Non-pigmented ciliary epithelial cell (primary cell): ENCODE data around the gene ACSS1.

Experiments used
- DNase-seq: peaks from one replicate; pipeline ENCODE4 v3.0.0-alpha.2; 2010; ENCODE audit warnings: low read depth

Gene ACSS1

DNA sequence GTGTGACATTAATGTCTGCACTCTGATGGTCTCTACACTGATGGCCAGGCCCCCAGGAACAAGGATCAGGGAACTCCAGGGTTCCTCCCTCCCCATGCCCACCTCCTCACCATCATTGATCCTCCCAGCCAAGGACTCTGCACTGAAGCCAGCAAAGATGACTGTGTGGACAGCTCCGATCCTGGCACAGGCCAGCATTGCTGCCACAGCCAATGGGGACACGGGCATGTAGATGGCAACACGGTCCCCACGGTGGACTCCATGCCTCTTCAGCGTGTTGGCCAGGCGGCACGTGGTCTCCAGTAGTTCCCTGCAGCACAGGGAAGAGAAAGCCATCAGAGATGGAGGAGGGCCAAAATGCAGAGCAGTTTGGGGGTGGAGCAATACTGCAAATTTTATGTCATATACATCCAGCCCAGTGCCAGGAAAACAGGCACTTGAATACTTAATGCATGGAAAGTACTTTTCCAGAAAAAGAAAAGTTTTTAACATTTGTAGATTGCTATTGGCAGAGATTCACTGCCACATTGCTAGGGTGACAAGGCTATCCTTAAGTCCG is 27.2 kb downstream of the ACSS1 start:
- DNase-seq, result no peak

DNA sequence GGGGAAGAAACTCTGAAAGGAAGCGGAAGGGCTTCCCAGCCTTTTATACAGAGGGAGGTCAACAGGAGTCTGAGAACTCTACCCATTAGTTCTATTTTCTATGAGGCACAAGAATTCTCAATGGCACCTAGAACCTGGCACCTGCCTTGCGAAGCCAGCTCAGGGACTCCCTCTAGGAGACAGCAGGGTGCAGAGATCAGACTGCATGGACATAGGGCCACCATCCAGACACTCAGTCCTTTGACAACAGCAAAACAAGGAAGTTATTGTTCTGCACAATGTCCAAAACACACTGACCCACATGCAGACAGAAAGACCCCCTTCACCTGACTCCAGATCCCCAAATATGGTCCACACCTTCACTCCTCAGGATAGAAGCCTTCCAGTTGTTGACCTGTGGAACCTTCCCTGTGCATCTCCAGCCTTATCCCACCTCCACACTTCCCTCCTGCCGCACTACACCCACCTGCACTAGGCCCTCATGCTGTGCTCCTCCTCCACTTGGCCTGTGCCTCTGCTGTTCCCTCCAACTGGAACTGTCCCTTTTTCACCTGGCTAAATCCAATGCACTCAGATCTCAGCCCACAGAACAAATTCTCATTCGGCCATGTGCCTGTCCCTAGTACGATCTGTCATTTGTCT is 27.8 kb downstream of the ACSS1 start:
- no peak for DNase-seq

DNA sequence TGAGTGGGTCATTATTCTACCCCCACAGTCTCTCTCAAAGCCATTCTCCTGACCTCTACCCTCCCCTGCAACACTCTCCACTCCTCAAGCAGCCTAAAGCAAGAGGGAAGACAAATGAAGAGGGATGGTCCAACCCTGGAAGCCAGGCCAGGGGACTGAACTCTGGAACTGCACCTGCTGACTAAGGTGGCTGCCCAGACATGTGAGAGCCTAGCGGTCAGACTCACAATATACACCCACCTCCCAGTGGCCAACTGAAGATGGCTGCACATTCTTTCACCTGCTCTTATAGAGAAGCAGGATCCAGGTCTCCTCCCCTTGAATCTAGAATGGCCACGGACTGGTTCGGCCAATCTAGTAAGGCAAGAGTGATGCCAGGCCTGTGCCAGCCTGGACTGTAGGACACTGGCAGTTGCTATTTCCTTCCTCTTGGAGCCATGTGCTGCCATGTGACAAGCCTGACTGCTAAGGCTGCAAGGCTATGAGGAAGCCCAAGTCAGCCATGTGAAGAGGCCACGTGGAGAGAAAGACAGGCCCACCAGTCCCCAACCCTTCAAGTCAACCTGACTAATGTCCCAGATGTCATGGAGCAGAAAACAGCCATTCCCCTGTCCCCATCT is 31.8 kb downstream of the ACSS1 start:
- no peak for DNase-seq

DNA sequence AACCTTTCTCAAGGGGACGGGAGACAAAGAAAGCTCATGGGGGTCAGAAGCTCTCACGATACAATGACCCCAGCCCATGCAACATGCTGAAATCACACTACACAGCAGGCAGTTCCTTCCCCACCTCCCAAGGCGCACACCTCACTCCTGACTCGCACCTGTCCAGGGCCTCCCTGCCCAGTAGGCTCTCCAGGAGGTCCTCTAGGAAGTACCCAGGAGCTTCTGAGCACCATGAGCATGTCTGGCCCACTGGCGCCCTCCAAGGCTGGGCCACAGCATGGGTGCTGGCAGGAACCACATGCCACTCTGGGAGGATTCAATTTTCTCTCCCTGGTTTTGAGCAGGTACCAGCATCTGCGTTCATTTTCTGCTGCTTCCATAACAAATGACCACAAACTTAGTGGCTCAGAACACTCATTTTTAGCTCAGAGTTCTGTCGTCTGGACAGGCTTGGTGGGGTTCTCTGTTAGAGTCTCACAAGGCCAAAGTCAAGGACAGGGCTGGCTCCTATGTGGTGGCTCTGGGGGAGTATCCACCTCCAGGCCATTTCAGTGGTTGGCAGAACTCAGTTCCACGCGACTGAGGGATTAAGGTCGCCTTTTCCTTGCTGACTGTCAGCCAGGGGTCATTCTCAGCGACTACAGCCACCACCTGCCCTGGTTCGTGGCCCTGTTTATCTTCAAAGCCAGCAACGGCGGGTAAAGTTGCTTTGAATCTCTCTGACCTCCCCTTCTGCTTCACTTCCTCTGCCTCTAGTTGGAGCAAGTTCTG is 32.7 kb downstream of the ACSS1 start:
- no peak for DNase-seq

DNA sequence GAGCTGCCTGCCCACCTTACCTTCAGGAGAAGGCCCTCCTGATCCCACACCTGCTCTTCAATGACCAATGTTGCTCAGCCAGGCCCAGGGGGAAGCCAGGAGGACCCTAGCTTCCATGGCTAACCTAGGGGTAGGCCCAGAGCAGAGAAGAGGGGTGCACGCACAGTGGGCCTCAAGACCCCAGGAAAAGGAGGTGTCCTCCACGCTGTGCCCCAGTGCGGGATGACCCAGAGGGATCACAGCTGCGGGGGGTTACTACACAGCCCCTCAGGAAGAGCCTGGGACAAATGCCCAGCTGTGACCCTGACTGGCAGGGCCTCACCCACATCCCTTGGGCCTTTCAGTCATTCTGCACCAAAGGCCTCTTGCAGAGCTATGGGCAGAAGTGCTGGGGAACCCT is 33.8 kb downstream of the ACSS1 start:
- DNase-seq, result no peak

DNA sequence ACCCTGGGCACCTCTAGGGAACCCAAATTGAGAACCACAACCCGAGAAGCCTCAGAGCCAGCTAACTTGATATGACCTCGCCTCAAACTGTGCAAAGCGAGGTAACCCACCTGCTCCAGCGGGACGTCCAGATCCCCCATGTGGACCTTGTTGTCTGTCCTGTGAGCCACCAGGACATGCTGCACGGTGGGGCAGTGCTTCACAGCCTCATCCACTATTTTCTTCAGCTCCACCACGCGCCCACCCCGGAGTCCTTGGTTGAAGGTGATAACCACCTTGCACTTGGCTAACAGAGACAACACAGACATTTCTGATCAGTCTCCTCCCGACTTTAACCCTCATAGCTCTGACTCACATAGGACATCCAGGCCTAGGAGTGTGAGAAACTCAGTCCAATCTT is 34.6 kb downstream of the ACSS1 start:
- DNase-seq, result no peak

DNA sequence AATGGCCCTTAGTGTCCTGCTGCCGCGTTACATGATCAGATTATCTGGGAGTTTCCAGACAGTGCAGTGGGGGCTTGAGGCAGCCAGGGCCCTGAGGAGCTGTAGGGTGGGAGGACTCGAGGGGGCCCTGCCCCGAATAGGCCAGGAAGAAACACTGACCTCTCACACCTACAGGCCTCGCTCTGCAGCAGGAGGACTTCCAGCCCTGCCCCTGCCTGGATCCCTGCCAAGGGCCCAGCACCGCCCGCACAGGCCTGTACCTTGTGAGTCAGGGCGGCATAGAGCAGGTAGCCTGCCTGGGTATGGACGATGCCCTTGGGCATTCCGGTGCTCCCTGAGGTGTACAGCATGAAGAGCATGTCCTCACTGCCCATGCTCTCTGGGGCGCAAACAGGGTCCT is 35.3 kb downstream of the ACSS1 start:
- no peak for DNase-seq

DNA sequence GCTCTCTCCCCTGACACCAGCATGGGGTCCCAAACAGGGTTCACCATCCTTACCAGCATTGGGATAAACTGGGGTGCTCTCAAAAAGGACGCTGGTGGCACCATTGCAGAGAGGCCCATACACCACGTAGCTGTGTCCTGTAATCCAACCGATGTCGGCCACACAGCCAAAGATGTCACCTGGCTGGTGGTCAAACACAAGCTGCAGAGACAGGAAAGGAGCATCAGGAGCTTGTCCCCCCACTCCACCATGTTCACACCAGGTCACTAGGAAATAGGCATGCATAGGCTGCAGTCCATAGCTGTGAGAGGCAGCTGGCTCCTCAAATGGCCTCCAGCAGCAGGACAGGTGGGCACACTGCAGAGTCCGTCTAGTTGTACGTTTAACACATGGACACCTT is 36.6 kb downstream of the ACSS1 start:
- no peak for DNase-seq

DNA sequence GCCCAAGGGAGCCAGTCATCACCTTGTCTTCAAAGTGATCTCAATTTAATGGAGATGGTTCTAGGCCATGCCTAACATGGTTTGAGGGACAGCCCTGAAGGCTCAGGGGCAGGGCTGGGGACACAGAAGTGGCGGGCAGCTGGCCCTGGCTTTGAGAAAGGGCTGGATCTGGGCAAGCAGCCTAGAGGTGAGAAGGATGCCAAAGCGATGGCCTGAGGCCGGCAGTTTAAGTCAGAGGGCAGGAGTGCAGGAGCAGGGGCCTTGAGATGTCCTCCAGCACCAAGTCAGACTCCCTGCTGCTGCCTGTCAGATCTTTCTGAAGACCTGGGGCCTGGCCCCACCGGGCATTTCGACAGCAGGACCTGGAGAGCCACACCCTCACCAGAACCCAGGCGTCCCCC is 37.0 kb downstream of the ACSS1 start:
- DNase-seq, result no peak

DNA sequence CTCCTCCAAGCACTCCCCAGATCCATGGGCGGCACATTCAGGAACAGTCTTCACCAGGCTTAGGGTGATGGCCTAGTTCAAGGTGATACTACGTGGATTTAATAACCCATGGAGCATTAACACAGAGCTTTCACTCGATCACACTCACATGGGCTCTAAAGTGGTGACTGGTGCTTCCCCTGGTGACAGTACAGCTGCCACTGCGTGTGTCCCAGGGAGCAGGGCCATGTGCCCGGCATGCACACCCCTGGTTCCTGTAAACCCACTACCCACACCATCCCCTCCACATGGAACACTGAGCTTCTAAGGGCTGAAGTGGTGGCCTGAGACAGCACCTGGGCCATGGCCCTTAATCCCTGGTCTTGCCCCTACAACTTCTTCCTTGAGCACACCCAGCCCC is 37.6 kb downstream of the ACSS1 start:
- no peak for DNase-seq

DNA sequence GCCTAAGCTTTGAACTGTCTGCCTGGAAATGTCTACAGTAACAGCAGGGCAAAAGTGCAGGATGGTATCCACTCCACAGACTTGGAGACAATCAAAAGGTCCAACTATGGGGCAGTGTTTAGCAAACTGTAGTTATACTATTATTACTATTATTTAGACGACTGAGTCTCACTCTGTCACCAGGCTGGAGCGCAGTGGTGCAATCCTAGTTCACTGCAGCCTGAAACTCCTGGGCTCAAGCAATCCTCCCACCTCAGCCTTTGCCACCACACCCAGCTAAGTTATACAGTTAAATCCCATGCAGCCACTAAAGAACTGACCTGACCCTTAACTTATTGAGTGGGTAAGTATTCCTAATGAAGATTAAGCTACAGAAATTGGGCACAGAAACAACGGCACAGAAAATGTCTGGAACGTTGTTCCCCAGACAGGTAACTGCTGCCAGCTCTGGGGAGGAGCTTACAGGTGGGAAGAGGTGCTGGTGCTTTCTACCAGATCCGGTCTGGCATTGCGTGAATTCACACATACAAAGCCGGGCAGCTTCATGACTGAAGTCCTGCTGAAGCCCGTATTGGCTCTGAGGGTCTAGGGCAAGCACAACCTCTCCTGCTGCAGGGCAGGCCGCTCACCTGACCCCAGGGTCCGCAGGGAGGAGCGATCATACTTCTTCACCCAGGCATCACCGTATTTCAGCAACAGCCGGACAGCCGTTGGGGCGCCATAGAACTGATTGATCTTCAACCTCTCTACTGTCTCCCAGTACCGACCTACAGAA is 38.4 kb downstream of the ACSS1 start:
- DNase-seq, result no peak

DNA sequence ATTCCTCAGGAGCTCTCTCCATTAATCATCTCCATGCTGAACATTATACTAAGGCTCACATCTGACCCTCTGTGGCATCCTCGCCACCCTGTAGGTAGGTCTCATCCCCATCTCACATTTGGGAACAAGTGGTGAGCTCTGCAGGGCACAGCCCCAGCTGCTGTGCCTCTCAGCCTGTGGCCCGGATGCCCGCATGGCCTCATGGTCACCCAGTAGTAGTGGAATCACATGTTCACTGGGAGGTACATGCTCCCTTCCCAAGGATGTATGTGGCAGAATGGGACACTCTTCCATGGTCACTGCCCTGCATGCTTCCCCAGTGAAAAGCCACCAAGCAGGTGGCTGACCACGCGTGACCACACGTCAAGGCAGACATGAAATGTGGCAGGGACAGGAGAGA is 39.1 kb downstream of the ACSS1 start:
- DNase-seq, result no peak

DNA sequence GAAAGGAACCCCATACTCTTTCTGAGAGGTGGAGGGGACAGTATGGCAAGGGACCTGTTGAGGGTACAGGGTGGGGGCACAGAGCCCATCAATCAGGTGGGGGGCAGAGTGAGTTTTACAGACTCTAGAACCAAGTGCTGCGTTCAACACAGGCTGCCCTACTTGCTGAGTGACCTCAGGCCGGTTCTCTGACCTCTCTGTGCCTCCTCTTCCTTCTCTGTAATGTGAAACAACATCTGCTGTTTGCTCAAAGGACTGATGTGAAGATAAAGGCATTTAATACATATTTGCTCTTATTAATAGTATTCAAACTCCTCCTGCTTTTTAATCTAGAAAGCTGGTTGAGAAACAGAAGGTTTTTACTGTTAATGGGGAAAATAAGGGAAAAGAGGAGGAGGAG is 39.5 kb downstream of the ACSS1 start:
- no peak for DNase-seq

DNA sequence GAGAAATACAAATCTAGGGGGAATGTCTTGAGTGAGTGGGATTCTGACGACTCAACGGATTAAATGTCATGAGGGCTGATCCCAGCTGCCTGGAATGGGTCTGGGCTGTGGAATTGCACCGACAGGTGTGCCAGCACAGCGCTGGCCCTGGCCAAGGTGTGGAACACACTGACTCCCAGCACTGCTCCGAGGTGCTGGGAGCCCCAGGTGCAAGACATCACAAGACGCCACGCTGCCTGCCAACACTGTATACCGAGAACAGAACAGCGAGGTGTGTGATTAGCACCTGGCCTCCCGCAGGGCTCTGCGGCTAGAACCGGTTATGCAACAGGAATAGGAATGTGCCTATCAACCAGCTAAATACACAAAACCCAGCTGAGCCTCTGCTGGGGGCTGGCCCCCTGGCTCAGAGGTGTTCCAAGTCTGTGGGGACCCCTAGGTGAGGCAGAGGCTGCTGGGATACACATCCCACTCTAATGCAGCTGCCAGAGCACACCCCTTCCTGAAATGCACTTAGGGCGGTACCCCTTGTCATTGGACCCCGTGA is 40.6 kb downstream of the ACSS1 start:
- no peak for DNase-seq

DNA sequence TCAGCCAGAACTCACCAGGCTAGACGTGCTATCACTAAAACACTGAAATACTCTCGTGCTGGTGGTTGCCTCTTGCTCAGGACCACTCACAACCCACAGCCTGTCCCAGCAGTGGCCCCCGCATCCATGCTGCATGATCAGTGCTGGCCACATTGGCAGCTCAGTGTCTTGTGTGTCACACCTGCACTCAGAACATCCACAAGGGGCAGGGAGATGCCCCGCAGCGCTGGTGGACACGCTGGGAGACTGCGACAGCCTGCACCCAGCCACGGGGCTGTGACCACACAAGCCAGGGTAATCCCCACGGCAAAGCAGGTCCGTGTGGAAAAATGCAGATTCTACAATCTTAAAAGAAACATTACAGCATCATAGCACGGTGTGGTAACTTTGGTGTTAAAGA is 41.5 kb downstream of the ACSS1 start:
- no peak for DNase-seq

DNA sequence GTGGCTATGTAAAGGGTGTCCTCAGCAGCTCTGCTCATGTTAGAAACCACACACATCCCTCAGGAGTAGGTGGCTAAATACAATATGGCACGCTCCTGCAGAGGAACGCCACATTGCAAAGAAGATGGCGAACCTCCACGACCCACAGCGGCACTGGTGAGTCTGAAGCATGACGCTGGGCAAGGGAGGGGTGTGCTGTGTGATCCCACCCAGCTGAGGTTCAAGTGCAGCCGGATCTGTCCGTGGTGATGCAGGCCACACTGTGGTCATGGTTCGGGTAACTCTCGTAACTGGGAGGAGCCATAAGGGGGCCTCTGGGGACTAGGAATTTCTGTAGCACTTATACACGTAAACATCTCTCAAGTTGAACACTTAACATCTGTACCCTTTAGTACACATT is 42.0 kb downstream of the ACSS1 start:
- DNase-seq, result no peak

DNA sequence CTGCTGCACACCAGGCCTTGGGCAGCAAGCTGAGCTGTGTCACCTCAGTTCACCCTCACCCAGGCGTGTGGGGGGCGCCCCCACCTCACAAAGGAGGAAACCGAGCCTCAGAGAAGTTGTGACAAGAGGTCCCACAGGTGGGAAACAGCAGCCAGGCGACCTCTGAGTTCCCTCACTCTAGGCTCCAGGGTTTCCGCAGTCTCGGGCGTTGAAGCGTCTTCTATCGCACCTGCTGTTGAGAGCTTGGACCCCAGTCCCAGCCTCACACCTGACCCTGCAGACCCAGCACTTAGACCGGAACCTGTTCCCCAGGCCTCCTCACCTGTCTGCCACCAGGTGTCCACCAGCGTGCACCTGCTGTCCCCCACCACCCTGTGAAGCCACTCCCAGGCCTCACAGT is 43.1 kb downstream of the ACSS1 start:
- DNase-seq, result no peak

DNA sequence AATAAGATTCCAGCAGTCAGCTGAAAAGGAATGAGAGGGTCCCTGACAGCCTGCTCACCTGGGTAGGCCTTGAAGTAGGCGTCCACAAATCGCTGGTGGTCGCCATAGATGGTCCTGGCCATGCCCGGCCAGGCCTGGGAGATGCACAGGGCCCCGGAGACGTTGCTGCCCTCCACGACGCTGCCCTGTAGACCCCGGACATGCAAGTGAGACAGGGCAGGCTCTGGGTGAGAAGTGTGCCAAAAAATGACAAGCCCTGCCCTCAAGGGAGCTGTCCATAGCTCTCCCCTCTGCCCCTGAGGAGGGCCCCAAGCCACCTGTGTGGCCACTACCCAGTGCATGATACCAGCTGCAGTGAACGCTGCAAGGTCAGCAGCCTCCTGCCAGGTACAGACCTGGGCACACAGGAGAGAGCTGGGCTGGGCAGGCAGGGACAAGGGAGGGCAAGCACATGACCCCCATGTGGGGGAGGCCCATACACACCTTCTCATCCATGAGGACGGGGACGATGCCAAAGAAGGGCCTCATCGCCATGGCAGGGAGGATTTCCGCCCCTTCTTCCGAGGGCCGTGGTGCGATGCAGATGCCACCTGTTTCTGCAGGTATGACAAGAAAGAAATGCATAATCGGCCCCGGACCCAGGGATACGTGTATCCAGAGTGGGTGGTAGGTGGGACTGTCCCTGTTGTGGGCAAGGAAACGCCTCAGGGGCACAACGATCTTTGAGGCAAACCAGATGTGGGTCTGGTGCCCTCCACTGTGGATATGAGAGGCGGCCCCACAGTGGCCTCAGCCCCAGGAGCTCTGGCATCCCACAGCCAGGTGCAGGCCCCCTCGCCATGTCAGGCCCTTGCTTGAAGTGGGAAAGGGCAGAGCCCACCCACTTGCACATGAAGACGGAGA is 44.2 kb downstream of the ACSS1 start:
- no peak for DNase-seq

DNA sequence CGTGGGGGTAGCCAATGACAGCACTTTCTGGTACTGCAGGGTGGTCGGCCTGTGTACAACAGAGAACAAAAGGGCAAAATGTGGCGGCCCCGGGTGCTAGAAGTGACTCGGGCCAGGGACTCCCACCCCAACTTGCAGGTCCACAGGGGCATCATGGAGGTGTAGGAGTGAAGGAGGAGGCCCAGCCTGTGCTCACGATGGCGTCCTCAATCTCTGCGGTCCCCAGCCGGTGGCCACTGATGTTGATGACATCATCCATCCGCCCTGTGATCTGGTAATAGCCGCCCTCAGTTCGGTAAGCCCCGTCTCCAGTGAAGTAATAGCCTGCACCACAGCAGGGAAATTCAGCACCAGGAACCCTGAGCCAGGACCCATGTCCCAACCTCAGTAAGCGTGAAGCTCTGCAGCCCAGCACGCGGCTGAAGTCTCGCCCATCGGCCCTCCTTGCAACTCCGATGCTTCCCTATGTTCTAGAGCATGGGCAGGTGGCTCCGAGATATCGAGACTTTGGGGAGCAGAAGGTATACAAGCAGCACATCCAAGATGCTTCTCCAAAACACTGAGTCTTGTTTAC is 45.2 kb downstream of the ACSS1 start:
- no peak for DNase-seq

DNA sequence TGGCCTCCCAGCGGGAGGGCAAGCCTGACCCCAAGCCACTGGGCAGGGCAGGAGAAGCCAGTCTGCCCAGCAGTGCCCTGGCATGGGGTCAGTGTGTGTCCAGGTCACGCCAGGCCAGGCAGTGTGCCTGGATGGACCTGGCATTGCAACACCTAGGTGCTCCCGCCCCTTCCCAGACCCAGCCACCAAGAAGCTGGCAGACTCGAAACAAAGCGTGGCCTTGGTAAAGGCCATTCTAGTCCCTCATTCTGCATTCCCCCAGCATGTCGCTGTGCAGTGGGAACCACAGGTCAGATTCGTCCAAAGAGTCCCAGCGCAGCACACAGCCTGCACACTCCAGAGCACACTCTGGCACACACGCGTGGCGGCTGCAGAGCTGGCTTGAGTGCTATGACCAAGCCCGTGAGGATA is 46.1 kb downstream of the ACSS1 start:
- DNase-seq, result no peak

DNA sequence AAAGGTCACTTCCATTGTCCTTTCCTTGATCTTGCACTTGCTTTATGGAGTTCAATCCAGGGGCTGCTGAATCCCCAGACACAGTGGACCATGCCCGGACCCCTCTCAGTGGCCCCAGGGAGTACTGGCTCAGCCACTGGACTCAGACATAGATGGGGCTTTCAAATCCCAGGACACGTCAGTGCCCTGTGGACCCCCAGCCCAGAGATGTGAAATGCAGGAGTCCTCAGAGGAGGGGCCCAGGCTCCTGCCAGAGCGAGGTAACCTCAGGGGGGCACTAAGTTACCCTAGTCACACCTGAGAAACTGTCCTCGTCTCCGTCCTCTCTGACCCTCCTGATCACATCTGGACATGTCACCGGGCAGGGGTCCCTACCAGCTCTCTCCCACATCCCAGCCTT is 46.7 kb downstream of the ACSS1 start:
- no peak for DNase-seq
